ENCODE results near the gene CCDC85B. TPM values are rescaled to one million over a fixed set of nuclear protein-coding genes. Genes with fewer than 3 reads are reported as not detected.

The CCDC85B gene
- 168 and 233 TPM in 2 replicates for total RNA-seq

GRCh38 chr11:65890324-65891218, at the start of gene CCDC85B:
TSS of gene CCDC85B (plus strand) at chr11:65890673. CDS start at chr11:65890784, 111 bp downstream.

GRCh38 chr11:65857853-65858680, 32.4 kb upstream of the CCDC85B start, which contains the start of gene CFL1:
TSS of gene CFL1 (minus strand) at chr11:65858180. CDS start at chr11:65858099, 81 bp downstream.

GRCh38 chr11:65860278-65861164, 30.0 kb upstream of the CCDC85B start, which contains the start of gene MUS81:
TSS of gene MUS81 (plus strand) at chr11:65860433. CDS start at chr11:65860754, 321 bp downstream.

GRCh38 chr11:65872586-65873317, 17.7 kb upstream of the CCDC85B start, which contains the start of gene EFEMP2:
TSS of gene EFEMP2 (minus strand) at chr11:65872800. CDS start at chr11:65872354, 446 bp downstream.

GRCh38 chr11:65879617-65880016, 10.9 kb upstream of the CCDC85B start, which contains the start of gene CTSW:
TSS of gene CTSW (plus strand) at chr11:65879837. CDS start at chr11:65879855, 18 bp downstream.

GRCh38 chr11:65888163-65888814, 2.2 kb upstream of the CCDC85B start, which contains the start of gene FIBP:
TSS of gene FIBP (minus strand) at chr11:65888471. CDS start at chr11:65888418, 53 bp downstream.

GRCh38 chr11:65900125-65900898, 9.8 kb downstream of the CCDC85B start, which contains the start of gene FOSL1:
TSS of gene FOSL1 (minus strand) at chr11:65900388. CDS start at chr11:65900339, 49 bp downstream.

GRCh38 chr11:65918211-65919140, 28.0 kb downstream of the CCDC85B start, which contains the start of gene C11orf68:
TSS of gene C11orf68 (minus strand) at chr11:65919062. CDS start at chr11:65919031, 31 bp downstream.

GRCh38 chr11:65919141-65919572, 28.7 kb downstream of the CCDC85B start, which contains the start of gene DRAP1:
TSS of gene DRAP1 (plus strand) at chr11:65919426. CDS start at chr11:65919502, 76 bp downstream.

Other genes with a start within 250 kb of the CCDC85B start
- gene RELA, start 227.8 kb upstream of the CCDC85B start, total RNA-seq = 9.3 and 23.8 TPM in 2 replicates
- gene KAT5, start 178.4 kb upstream of the CCDC85B start, total RNA-seq = 45.4 and 47.3 TPM in 2 replicates
- gene RNASEH2C, start 169.9 kb upstream of the CCDC85B start, total RNA-seq = 32.9 and 57.7 TPM in 2 replicates
- 7.1 and 10.6 TPM in 2 replicates for gene AP5B1, start 109.7 kb upstream of the CCDC85B start, total RNA-seq
- not detected in 2 replicates for gene OVOL1, start 103.6 kb upstream of the CCDC85B start, total RNA-seq
- gene SNX32, start 56.7 kb upstream of the CCDC85B start, total RNA-seq = 1.2 and 3.1 TPM in 2 replicates
- 951 and 1,471 TPM in 2 replicates for gene CFL1, start 32.5 kb upstream of the CCDC85B start, total RNA-seq
- 47.6 and 51.9 TPM in 2 replicates for gene MUS81, start 30.2 kb upstream of the CCDC85B start, total RNA-seq
- 56.3 and 157 TPM in 2 replicates for gene EFEMP2, start 17.9 kb upstream of the CCDC85B start, total RNA-seq
- not detected in 2 replicates for gene CTSW, start 10.8 kb upstream of the CCDC85B start, total RNA-seq
- gene FIBP, start 2.2 kb upstream of the CCDC85B start, total RNA-seq = 204 and 244 TPM in 2 replicates
- 19.9 and 24.3 TPM in 2 replicates for gene FOSL1, start 9.7 kb downstream of the CCDC85B start, total RNA-seq
- 30.1 and 37.4 TPM in 2 replicates for gene C11orf68, start 28.4 kb downstream of the CCDC85B start, total RNA-seq
- 255 and 434 TPM in 2 replicates for gene DRAP1, start 28.8 kb downstream of the CCDC85B start, total RNA-seq
- 0.33 TPM in 1 of 2 replicates, not detected in the other for gene TSGA10IP, start 54.8 kb downstream of the CCDC85B start, total RNA-seq
- 51.1 and 57.1 TPM in 2 replicates for gene SART1, start 71.1 kb downstream of the CCDC85B start, total RNA-seq
- 28.2 and 29.3 TPM in 2 replicates for gene EIF1AD, start 111.5 kb downstream of the CCDC85B start, total RNA-seq
- 17.5 and 26.5 TPM in 2 replicates for gene BANF1, start 111.8 kb downstream of the CCDC85B start, total RNA-seq
- gene CST6, start 121.3 kb downstream of the CCDC85B start, total RNA-seq = 0.17 TPM in 1 of 2 replicates, not detected in the other
- under 0.01 TPM in 1 of 2 replicates, not detected in the other for gene CATSPER1, start 135.8 kb downstream of the CCDC85B start, total RNA-seq
- gene GAL3ST3, start 158.5 kb downstream of the CCDC85B start, total RNA-seq = not detected in 2 replicates
- 163 and 165 TPM in 2 replicates for gene SF3B2, start 161.7 kb downstream of the CCDC85B start, total RNA-seq
- gene PACS1, start 179.6 kb downstream of the CCDC85B start, total RNA-seq = 31.3 and 46.0 TPM in 2 replicates

Measured in smooth muscle cell of trachea (primary cell).